B cell (primary cell): ENCODE data around the gene OR8K3. TPM values are rescaled to one million over a fixed set of nuclear protein-coding genes. Genes with fewer than 3 reads are reported as not detected.

Experiments
- ATAC-seq: fragments of 200-7000 bp; cut with Tn5 transposase; one replicate; pipeline ENCODE4 v1.10.0; 2021; ENCODE audit warnings: low read depth, mild to moderate bottlenecking, moderate number of reproducible peaks, moderate library complexity
- CTCF ChIA-PET: fragments of 350-600 bp; sonication (Branson Sonifier 250); formaldehyde crosslinking; loops from one replicate; lab custom pipeline; 2021; ENCODE audit warnings: antibody characterized with exemption, inconsistent platforms; lab: Charles Lee
- POLR2A ChIA-PET: fragments of 350-600 bp; sonication (Branson Sonifier 250); formaldehyde crosslinking; loops from one replicate; lab custom pipeline; 2021; ENCODE audit warnings: antibody characterized with exemption; lab: Charles Lee
- DNase-seq: peaks from one replicate; pipeline ENCODE4 v3.0.0; 2013
- H2AFZ ChIP-seq: 2 replicates; pipeline ENCODE4 v1.6.1; 2012; ENCODE audit warnings: mild to moderate bottlenecking, low read depth, low read length; ENCODE audit not compliant: insufficient read depth, poor library complexity, severe bottlenecking
- H3K27ac ChIP-seq, 2 donors: 1 replicate in 1 of 2; 2 replicates in 1 of 2; pipeline ENCODE4 v1.5.1; 2012 to 2013; ENCODE audit warnings: low read length in 2 of 2, mild to moderate bottlenecking in 2 of 2, moderate library complexity in 1 of 2
- H3K27me3 ChIP-seq, 4 experiments: fragments of 200-600 bp in 1 of 4; sonication (generic) in 1 of 4; replicated peaks in 1 of 4; 1 replicate in 2 of 4; 2 replicates in 2 of 4; pipeline versions ENCODE4 v1.6.1 to v1.7.0; 2013 to 2016; ENCODE audit warnings: low read length in 3 of 4, mild to moderate bottlenecking in 2 of 4, mixed read lengths in 1 of 4, moderate library complexity in 1 of 4; ENCODE audit not compliant: insufficient read depth in 4 of 4, control insufficient read depth in 3 of 4; ENCODE audit errors: control extremely low read depth in 1 of 4
- H3K36me3 ChIP-seq, 2 experiments: replicated peaks in 1 of 2; 1 replicate in 1 of 2; 2 replicates in 1 of 2; pipeline versions ENCODE4 v1.6.1 to v1.7.1; 2013; ENCODE audit warnings: low read length in 1 of 2; ENCODE audit not compliant: insufficient read depth in 2 of 2, control insufficient read depth in 1 of 2; ENCODE audit errors: control extremely low read depth in 1 of 2, extremely low read depth in 1 of 2
- H3K4me1 ChIP-seq, 2 donors: fragments of 200-600 bp in 1 of 2; sonication (generic) in 1 of 2; 1 replicate in 1 of 2; 2 replicates in 1 of 2; pipeline versions ENCODE4 v1.5.1 to v1.6.1; 2013 to 2017; ENCODE audit warnings: low read length in 2 of 2; ENCODE audit not compliant: control insufficient read depth in 2 of 2, insufficient read depth in 2 of 2
- H3K4me2 ChIP-seq: replicated peaks from 2 replicates; pipeline ENCODE3; 2012; ENCODE audit warnings: mild to moderate bottlenecking, low read depth, low read length; ENCODE audit not compliant: poor library complexity, severe bottlenecking
- H3K4me3 ChIP-seq, 5 experiments: fragments of 200-600 bp in 1 of 5; sonication (generic) in 1 of 5; 1 replicate in 3 of 5; 2 replicates in 2 of 5; pipeline versions ENCODE4 v1.5.1 to v1.7.0; 2011 to 2016; ENCODE audit warnings: low read length in 4 of 5, mild to moderate bottlenecking in 4 of 5, low read depth in 2 of 5, control low read depth in 1 of 5, moderate library complexity in 1 of 5; ENCODE audit not compliant: insufficient read depth in 1 of 5; ENCODE audit errors: control extremely low read depth in 1 of 5, extremely low read depth in 1 of 5
- H3K79me2 ChIP-seq: fragments of 200-600 bp; sonication (generic); one replicate; pipeline ENCODE4 v1.6.0; 2016; ENCODE audit warnings: low read length; ENCODE audit not compliant: control insufficient read depth, insufficient read depth
- H3K9ac ChIP-seq: fragments of 200-600 bp; sonication (generic); 2 replicates; pipeline ENCODE4 v1.6.1; 2017; ENCODE audit warnings: mild to moderate bottlenecking, low read length, moderate library complexity
- H3K9me3 ChIP-seq, 3 donors: one replicate each; pipeline versions ENCODE4 v1.6.1 to v1.7.1; 2013; ENCODE audit warnings: low read length in 2 of 3; ENCODE audit not compliant: control insufficient read depth in 2 of 3, insufficient read depth in 1 of 3; ENCODE audit errors: control extremely low read depth in 1 of 3
- H4K20me1 ChIP-seq: 2 replicates; pipeline ENCODE4 v1.6.0; 2012; ENCODE audit warnings: mild to moderate bottlenecking, low read length; ENCODE audit not compliant: insufficient read depth, control insufficient read depth, poor library complexity, severe bottlenecking
- H3K27ac Mint-ChIP-seq: one replicate; pipeline ENCODE4 v1.8.0; 2021; ENCODE audit warnings: mixed read lengths
- H3K27me3 Mint-ChIP-seq: one replicate; pipeline ENCODE4 v1.8.0; 2021; ENCODE audit warnings: mixed read lengths
- H3K4me1 Mint-ChIP-seq: one replicate; pipeline ENCODE4 v1.8.0; 2021; ENCODE audit warnings: mixed read lengths
- H3K4me3 Mint-ChIP-seq: one replicate; pipeline ENCODE4 v1.8.0; 2021; ENCODE audit warnings: mixed read lengths
- H3K9me3 Mint-ChIP-seq: one replicate; pipeline ENCODE4 v1.8.0; 2022; ENCODE audit warnings: mixed read lengths; ENCODE audit not compliant: insufficient read depth
- CTCF ChIP-seq: fragments of 200-600 bp; IDR thresholded peaks from one replicate; pipeline ENCODE4 v1.8.0; 2022; ENCODE audit warnings: antibody characterized with exemption, mild to moderate bottlenecking
- EZH2 ChIP-seq: IDR thresholded peaks from 2 replicates; pipeline ENCODE4 v1.6.1; 2012; ENCODE audit warnings: borderline replicate concordance, low read depth, mild to moderate bottlenecking, moderate library complexity, low read length; ENCODE audit not compliant: insufficient read depth, poor library complexity, severe bottlenecking
- WGBS: methylation state at CpG from one replicate; pipeline ENCODE4 v1.1.5; 2013; ENCODE audit warnings: missing lambda C conversion rate; ENCODE audit not compliant: insufficient coverage; 5-methylcytosine and 5-hydroxymethylcytosine counted together
- intact Hi-C: fragments of 100-400 bp; cut with micrococcal nuclease; formaldehyde crosslinking; loops from one replicate; pipeline ENCODE4 v1.10.0; 2022
- polyA plus RNA-seq: library from polyadenylated mRNA; depleted of rRNA; stranded (reverse); fragments of >200 nt; gene quantifications from 2 replicates; pipeline ENCODE4 v1.2.3, GENCODE V29; 2012
- total RNA-seq, 2 donors: library from RNA; stranded (reverse); fragments of 120-200 nt in 1 of 2; gene quantifications; 1 replicate in 1 of 2; 2 replicates in 1 of 2; pipeline versions ENCODE4 v1.2.3 to v1.2.4, GENCODE V29; 2013 to 2022

OR8K3 gene
- total and polyA plus RNA-seq, 2 donors (not counting 1 experiment from before 2014, with no cell fraction given) = not detected

GRCh38 chr11:56353991-56354390 lies 39.0 kb downstream of the OR8K3 start, which contains the start of gene OR8J1:
OR8J1 (plus strand) TSS chr11:56354291; CDS start chr11:56360247, 5,956 bp downstream.
- no peak within 1 kb of the TSS for H3K4me3 ChIP-seq
- ChIA-PET POLR2A (no interaction called here), CTCF (no interaction called here)
- H3K4me3 Mint-ChIP-seq = no peak within 1 kb of the TSS
- no peaks in the 10 kb centered on the region for H3K4me1 ChIP-seq
- no peak within 1 kb of the TSS for H3K27ac Mint-ChIP-seq
- no peaks in the 10 kb centered on the region for H3K9me3 ChIP-seq
- H3K27me3 ChIP-seq = no peaks in the 10 kb centered on the region
- ATAC-seq = no peak
- no peaks in the 10 kb centered on the region for H3K27me3 Mint-ChIP-seq
- peaks cover 3% of the 10 kb centered on the region for H3K9me3 Mint-ChIP-seq
- TF ChIP-seq CTCF = no peak
- TF ChIP-seq EZH2 = no peak
- no peaks in the 10 kb centered on the region for H4K20me1 ChIP-seq
- no peak within 1 kb of the TSS for H2AFZ ChIP-seq
- no peak within 1 kb of the TSS for H3K27ac ChIP-seq
- H3K79me2 ChIP-seq = no peaks in the 10 kb centered on the region
- H3K9ac ChIP-seq = no peak within 1 kb of the TSS
- H3K4me1 Mint-ChIP-seq = no peaks in the 10 kb centered on the region
- no peak within 1 kb of the TSS for H3K4me2 ChIP-seq
- no peak for DNase-seq
- WGBS = no CpG with 5 or more reads among the region's 2 CpGs
- intact Hi-C loops = no loop called here
- H3K36me3 ChIP-seq = no peaks in the 10 kb centered on the region

Other genes with a start within 250 kb of the OR8K3 start
- not detected in 2 replicates for gene OR8I2, start 221.8 kb upstream of the OR8K3 start, total RNA-seq
- gene OR8I2, start 221.8 kb upstream of the OR8K3 start, polyA plus RNA-seq = not detected in 2 replicates
- gene OR8H2, start 211.5 kb upstream of the OR8K3 start, total RNA-seq = not detected in 2 replicates
- not detected in 2 replicates for gene OR8H2, start 211.5 kb upstream of the OR8K3 start, polyA plus RNA-seq
- not detected in 2 replicates for gene OR8H3, start 192.8 kb upstream of the OR8K3 start, total RNA-seq
- not detected in 2 replicates for gene OR8H3, start 192.8 kb upstream of the OR8K3 start, polyA plus RNA-seq
- not detected in 2 replicates for gene OR8J3, start 174.9 kb upstream of the OR8K3 start, total RNA-seq
- gene OR8J3, start 174.9 kb upstream of the OR8K3 start, polyA plus RNA-seq = not detected in 2 replicates
- not detected in 2 replicates for gene OR8K5, start 154.8 kb upstream of the OR8K3 start, total RNA-seq
- not detected in 2 replicates for gene OR8K5, start 154.8 kb upstream of the OR8K3 start, polyA plus RNA-seq
- gene OR5J2, start 138.5 kb upstream of the OR8K3 start, total RNA-seq = not detected in 2 replicates
- gene OR5J2, start 138.5 kb upstream of the OR8K3 start, polyA plus RNA-seq = not detected in 2 replicates
- gene OR5T2, start 80.9 kb upstream of the OR8K3 start, total RNA-seq = not detected in 2 replicates
- gene OR5T2, start 80.9 kb upstream of the OR8K3 start, polyA plus RNA-seq = not detected in 2 replicates
- not detected in 2 replicates for gene OR5T3, start 62.9 kb upstream of the OR8K3 start, total RNA-seq
- not detected in 2 replicates for gene OR5T3, start 62.9 kb upstream of the OR8K3 start, polyA plus RNA-seq
- not detected in 2 replicates for gene OR5T1, start 41.0 kb upstream of the OR8K3 start, total RNA-seq
- not detected in 2 replicates for gene OR5T1, start 41.0 kb upstream of the OR8K3 start, polyA plus RNA-seq
- not detected in 2 replicates for gene OR8H1, start 22.9 kb upstream of the OR8K3 start, total RNA-seq
- gene OR8H1, start 22.9 kb upstream of the OR8K3 start, polyA plus RNA-seq = not detected in 2 replicates
- gene OR8K1, start 30.9 kb downstream of the OR8K3 start, total RNA-seq = not detected in 2 replicates
- not detected in 2 replicates for gene OR8K1, start 30.9 kb downstream of the OR8K3 start, polyA plus RNA-seq
- gene OR8J1, start 39.1 kb downstream of the OR8K3 start, total RNA-seq = not detected in 2 replicates
- gene OR8J1, start 39.1 kb downstream of the OR8K3 start, polyA plus RNA-seq = not detected in 2 replicates
- gene OR8U1, start 60.5 kb downstream of the OR8K3 start, total RNA-seq = not detected in 2 replicates
- gene OR8U1, start 60.5 kb downstream of the OR8K3 start, polyA plus RNA-seq = not detected in 2 replicates
- not detected in 2 replicates for gene OR5AL1, start 97.6 kb downstream of the OR8K3 start, total RNA-seq
- gene OR5AL1, start 97.6 kb downstream of the OR8K3 start, polyA plus RNA-seq = not detected in 2 replicates
- gene OR5M3, start 158.2 kb downstream of the OR8K3 start, total RNA-seq = not detected in 2 replicates
- gene OR5M3, start 158.2 kb downstream of the OR8K3 start, polyA plus RNA-seq = not detected in 2 replicates
- gene OR5M8, start 176.2 kb downstream of the OR8K3 start, total RNA-seq = not detected in 2 replicates
- not detected in 2 replicates for gene OR5M8, start 176.2 kb downstream of the OR8K3 start, polyA plus RNA-seq
- not detected in 2 replicates for gene OR5M11, start 228.1 kb downstream of the OR8K3 start, total RNA-seq
- gene OR5M11, start 228.1 kb downstream of the OR8K3 start, polyA plus RNA-seq = not detected in 2 replicates